OCI-LY7 (cell line): ENCODE measurements around the gene NFKBIA.

Source experiments
- EZH2phosphoT487 ChIP-seq: fragments of 200-600 bp; sonication (generic); IDR thresholded peaks from 2 replicates; pipeline ENCODE4 v1.6.1; 2018; ENCODE audit warnings: low read depth, borderline replicate concordance, mild to moderate bottlenecking, mixed run types, antibody characterized with exemption, low read length, moderate library complexity, mixed read lengths
- TF ChIP-seq, protein P1 (sequence below): fragments of 200-600 bp; sonication (generic); conservative IDR thresholded peaks from 2 replicates; pipeline ENCODE4 v1.5.1; 2014; ENCODE audit warnings: mild to moderate bottlenecking, antibody characterized with exemption, low read length, moderate library complexity, mixed read lengths

DNA sequence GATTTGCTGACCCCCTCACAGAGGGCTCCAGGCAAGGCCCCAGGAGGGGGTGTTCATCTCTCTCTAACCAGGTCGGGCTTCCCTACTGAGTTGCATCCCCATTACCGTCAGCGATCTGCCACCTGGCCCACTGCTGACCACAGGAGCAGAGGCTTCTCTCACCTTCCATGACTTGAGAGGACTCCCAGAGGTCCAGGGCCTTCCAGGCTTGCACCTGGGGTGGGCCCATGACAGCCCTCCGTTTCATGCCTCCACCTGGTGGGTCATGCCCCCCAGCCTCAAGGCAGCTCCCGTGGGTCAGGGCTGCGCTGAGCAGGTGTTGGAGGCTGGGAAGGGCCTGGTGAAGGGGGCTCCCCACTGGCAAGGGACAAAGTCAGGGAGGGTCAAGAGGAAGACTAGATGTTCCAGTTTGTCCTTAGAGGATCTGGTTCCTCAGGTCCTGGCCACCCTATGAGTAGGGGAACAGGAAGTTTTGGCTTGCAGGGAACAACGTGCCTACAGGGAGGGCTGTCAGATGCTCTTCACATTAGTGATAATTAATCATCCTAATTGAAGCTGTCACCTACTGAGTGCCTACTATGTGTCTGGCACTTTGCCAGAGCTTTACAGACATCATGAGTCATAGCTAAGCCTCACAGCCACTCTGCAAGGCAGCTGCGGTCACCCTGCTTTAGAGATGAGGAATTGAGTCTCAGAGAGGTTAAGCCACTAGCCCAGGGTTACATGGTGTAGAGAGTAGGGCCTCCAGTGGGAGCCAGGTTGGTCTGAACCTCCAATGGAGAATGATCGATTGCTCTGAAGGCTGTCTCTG is 13.8 kb downstream of the NFKBIA start:
- TF ChIP-seq, protein P1, sequence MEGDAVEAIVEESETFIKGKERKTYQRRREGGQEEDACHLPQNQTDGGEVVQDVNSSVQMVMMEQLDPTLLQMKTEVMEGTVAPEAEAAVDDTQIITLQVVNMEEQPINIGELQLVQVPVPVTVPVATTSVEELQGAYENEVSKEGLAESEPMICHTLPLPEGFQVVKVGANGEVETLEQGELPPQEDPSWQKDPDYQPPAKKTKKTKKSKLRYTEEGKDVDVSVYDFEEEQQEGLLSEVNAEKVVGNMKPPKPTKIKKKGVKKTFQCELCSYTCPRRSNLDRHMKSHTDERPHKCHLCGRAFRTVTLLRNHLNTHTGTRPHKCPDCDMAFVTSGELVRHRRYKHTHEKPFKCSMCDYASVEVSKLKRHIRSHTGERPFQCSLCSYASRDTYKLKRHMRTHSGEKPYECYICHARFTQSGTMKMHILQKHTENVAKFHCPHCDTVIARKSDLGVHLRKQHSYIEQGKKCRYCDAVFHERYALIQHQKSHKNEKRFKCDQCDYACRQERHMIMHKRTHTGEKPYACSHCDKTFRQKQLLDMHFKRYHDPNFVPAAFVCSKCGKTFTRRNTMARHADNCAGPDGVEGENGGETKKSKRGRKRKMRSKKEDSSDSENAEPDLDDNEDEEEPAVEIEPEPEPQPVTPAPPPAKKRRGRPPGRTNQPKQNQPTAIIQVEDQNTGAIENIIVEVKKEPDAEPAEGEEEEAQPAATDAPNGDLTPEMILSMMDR: no peak
- no peak for TF ChIP-seq EZH2phosphoT487
